ENCODE measurements around the gene PSMB2.
"Not testable (repeated sequence)": the region's sequence is repeated elsewhere in the genome, so short reads cannot be mapped to it uniquely, and the experiment has no call there.

The PSMB2 gene

DNA sequence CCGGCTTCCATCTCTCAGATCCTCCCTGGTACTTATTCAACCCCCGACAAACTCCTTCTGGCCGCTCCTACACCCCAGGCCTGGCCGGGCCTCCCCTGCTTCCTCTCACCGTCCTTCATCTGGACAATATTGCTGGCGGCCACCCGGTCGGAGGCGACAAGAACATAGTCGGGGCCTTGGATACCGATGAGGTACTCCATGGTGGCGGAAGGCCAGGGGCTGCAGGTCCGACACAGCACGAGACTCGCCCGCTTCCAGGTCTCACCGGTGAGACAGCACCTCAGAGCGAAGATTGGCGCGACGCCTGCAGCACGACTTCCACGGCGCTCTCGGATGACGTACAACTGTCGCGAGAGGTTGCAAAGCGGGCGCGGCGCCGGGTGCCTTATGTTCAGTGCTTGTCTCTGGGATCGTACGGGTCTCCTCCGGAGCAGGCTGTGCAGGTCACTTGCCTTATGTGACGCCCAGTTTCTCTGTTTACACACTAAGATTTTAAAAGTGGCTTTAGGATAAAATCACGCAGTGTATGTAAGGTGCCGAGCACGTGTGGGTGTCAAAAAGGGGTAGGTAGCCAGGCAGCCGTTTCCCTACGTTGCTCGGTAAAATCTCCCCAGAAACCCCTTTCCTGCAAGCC, at the start of gene PSMB2:
TSS of gene PSMB2 (minus strand) at position 294 of the 634 bp plus-strand sequence. CDS start at position 200, 94 bp downstream.
- peak within 1 kb of the TSS; percentile 88 for H3K27ac ChIP-seq (ENCODE audit: low read depth, low read length)
- H3K36me3 ChIP-seq (ENCODE audit: control insufficient read depth in 5 of 5, insufficient read depth in 5 of 5, low read length in 5 of 5) = no peaks in the 10 kb centered on the region
- peaks cover 5 to 46% (median 39%) of the 10 kb centered on the region in 5 donors for H3K4me1 ChIP-seq (ENCODE audit: control insufficient read depth in 5 of 5, insufficient read depth in 5 of 5, low read length in 5 of 5)
- H3K4me3 ChIP-seq (ENCODE audit: low read depth in 1 of 5, low read length in 5 of 5) = peak within 1 kb of the TSS; percentile 90 to 99 (median 98)
- H3K27me3 ChIP-seq (ENCODE audit: control insufficient read depth in 5 of 5, insufficient read depth in 4 of 5, low read length in 5 of 5) = peaks cover 0 to 4% (median 0%) of the 10 kb centered on the region in 5 donors
- H3K9ac ChIP-seq (ENCODE audit: low read length in 5 of 5) = peak within 1 kb of the TSS; percentile 90 to 99 (median 99)
- no peaks in the 10 kb centered on the region for H3K9me3 ChIP-seq (ENCODE audit: control insufficient read depth in 5 of 5, low read length in 5 of 5)

- H3K9me3 ChIP-seq (ENCODE audit: control insufficient read depth in 5 of 5, low read length in 5 of 5) = no peaks in the 10 kb centered on the region
- H3K4me3 ChIP-seq (ENCODE audit: low read depth in 1 of 5, low read length in 5 of 5) = no peak overlapping the region
- H3K4me1 ChIP-seq (ENCODE audit: control insufficient read depth in 5 of 5, insufficient read depth in 5 of 5, low read length in 5 of 5) = no peaks in the 10 kb centered on the region
- no peaks in the 10 kb centered on the region for H3K36me3 ChIP-seq (ENCODE audit: control insufficient read depth in 5 of 5, insufficient read depth in 5 of 5, low read length in 5 of 5)
- no peak overlapping the region for H3K9ac ChIP-seq (ENCODE audit: low read length in 5 of 5)
- H3K27me3 ChIP-seq (ENCODE audit: control insufficient read depth in 5 of 5, insufficient read depth in 4 of 5, low read length in 5 of 5) = peaks cover 1 to 12% (median 6%) of the 10 kb centered on the region in 5 donors
- no peak overlapping the region for H3K27ac ChIP-seq (ENCODE audit: low read depth, low read length)
Observed at GRCh38 chr1:35691080-35691479, 49.8 kb upstream of the PSMB2 start.

GRCh38 chr1:35690103-35690502, 48.8 kb upstream of the PSMB2 start:
- peaks cover 0 to 12% (median 4%) of the 10 kb centered on the region in 5 donors for H3K27me3 ChIP-seq (ENCODE audit: control insufficient read depth in 5 of 5, insufficient read depth in 4 of 5, low read length in 5 of 5)
- H3K4me1 ChIP-seq (ENCODE audit: control insufficient read depth in 5 of 5, insufficient read depth in 5 of 5, low read length in 5 of 5); H3K4me3 ChIP-seq (ENCODE audit: low read depth in 1 of 5, low read length in 5 of 5); H3K36me3 ChIP-seq (ENCODE audit: control insufficient read depth in 5 of 5, insufficient read depth in 5 of 5, low read length in 5 of 5); H3K9ac ChIP-seq (ENCODE audit: low read length in 5 of 5); H3K27ac ChIP-seq (ENCODE audit: low read depth, low read length); H3K9me3 ChIP-seq (ENCODE audit: control insufficient read depth in 5 of 5, low read length in 5 of 5): not testable (repeated sequence)

GRCh38 chr1:35688161-35688560, 46.8 kb upstream of the PSMB2 start:
- Histone ChIP-seq H3K9me3 (ENCODE audit: control insufficient read depth in 5 of 5, low read length in 5 of 5) (no peaks in the 10 kb centered on the region), H3K4me3 (ENCODE audit: low read depth in 1 of 5, low read length in 5 of 5) (no peak overlapping the region), H3K27me3 (ENCODE audit: control insufficient read depth in 5 of 5, insufficient read depth in 4 of 5, low read length in 5 of 5) (peaks cover 0 to 12% (median 5%) of the 10 kb centered on the region in 5 donors), H3K27ac (ENCODE audit: low read depth, low read length) (no peak overlapping the region), H3K9ac (ENCODE audit: low read length in 5 of 5) (no peak overlapping the region), H3K4me1 (ENCODE audit: control insufficient read depth in 5 of 5, insufficient read depth in 5 of 5, low read length in 5 of 5) (no peaks in the 10 kb centered on the region), H3K36me3 (ENCODE audit: control insufficient read depth in 5 of 5, insufficient read depth in 5 of 5, low read length in 5 of 5) (no peaks in the 10 kb centered on the region)

DNA sequence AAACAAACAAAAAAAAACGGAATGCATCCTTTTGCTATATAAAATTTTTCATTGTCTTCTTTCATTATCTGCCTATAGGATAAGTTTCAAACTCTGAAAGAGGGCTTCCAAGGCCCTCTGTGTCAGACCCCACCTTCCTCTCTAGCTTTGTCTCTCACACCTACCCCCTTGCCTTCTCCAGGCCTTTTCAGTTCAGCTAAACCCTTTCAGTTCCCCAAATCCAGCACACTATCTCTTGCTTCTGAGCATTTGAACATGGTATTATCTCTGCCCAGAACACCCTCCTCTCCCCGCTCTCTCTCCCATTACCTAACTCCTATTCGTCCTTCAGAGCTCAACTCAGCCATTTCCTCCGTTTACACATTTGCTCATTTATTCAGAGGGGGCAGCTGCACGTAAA, 41.7 kb upstream of the PSMB2 start:
- Histone ChIP-seq H3K36me3 (ENCODE audit: control insufficient read depth in 5 of 5, insufficient read depth in 5 of 5, low read length in 5 of 5) (no peaks in the 10 kb centered on the region), H3K4me3 (ENCODE audit: low read depth in 1 of 5, low read length in 5 of 5) (no peak overlapping the region), H3K27me3 (ENCODE audit: control insufficient read depth in 5 of 5, insufficient read depth in 4 of 5, low read length in 5 of 5) (peaks cover 0 to 8% (median 4%) of the 10 kb centered on the region in 5 donors), H3K4me1 (ENCODE audit: control insufficient read depth in 5 of 5, insufficient read depth in 5 of 5, low read length in 5 of 5) (no peaks in the 10 kb centered on the region), H3K9me3 (ENCODE audit: control insufficient read depth in 5 of 5, low read length in 5 of 5) (no peaks in the 10 kb centered on the region), H3K27ac (ENCODE audit: low read depth, low read length) (no peak overlapping the region), H3K9ac (ENCODE audit: low read length in 5 of 5) (no peak overlapping the region)

DNA sequence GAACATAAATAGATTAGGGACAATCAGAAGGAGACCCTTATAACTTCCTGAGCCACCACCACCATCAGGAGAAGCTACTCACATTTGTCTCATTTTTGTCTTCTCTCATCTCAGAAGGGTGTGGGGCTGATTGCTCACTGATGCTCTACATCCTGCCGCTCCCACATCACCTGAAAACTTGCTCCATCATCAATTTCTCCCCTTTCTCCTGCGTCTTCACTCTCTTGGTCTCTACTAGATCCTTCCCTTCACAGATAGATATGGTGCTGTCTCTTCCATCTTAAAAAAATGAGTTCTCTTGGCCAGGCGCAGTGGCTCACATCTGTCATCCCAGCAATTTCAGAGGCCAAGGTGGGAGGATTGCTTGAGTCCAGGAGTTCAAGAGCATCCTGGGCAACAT, 38.9 kb upstream of the PSMB2 start:
- H3K27ac ChIP-seq (ENCODE audit: low read depth, low read length) = no peak overlapping the region
- H3K9me3 ChIP-seq (ENCODE audit: control insufficient read depth in 5 of 5, low read length in 5 of 5) = no peaks in the 10 kb centered on the region
- H3K4me1 ChIP-seq (ENCODE audit: control insufficient read depth in 5 of 5, insufficient read depth in 5 of 5, low read length in 5 of 5) = no peaks in the 10 kb centered on the region
- no peaks in the 10 kb centered on the region for H3K36me3 ChIP-seq (ENCODE audit: control insufficient read depth in 5 of 5, insufficient read depth in 5 of 5, low read length in 5 of 5)
- no peak overlapping the region for H3K4me3 ChIP-seq (ENCODE audit: low read depth in 1 of 5, low read length in 5 of 5)
- no peak overlapping the region for H3K9ac ChIP-seq (ENCODE audit: low read length in 5 of 5)
- H3K27me3 ChIP-seq (ENCODE audit: control insufficient read depth in 5 of 5, insufficient read depth in 4 of 5, low read length in 5 of 5) = peaks cover 0 to 4% (median 3%) of the 10 kb centered on the region in 5 donors

DNA sequence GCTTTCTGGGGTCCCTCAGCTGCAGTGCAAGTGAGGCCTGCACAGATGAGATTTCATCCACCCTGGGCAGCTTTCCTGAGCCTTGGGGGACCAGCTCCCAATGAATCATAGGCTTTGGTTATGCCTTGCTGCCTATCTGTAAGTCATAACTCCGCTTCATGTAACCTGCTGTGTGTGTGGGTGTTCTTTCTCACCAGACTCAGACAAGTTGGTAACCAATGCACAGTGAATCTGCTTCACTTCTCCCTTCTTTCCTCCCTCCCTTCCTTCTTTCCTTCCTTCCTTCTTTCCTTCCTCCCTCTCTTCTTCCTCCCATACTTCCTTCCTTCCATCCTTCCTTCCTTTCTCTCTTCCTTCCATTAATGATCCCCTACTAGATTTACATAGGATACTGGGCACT, 34.4 kb upstream of the PSMB2 start:
- no peak overlapping the region for H3K9ac ChIP-seq (ENCODE audit: low read length in 5 of 5)
- no peak overlapping the region for H3K4me3 ChIP-seq (ENCODE audit: low read depth in 1 of 5, low read length in 5 of 5)
- no peaks in the 10 kb centered on the region for H3K36me3 ChIP-seq (ENCODE audit: control insufficient read depth in 5 of 5, insufficient read depth in 5 of 5, low read length in 5 of 5)
- no peaks in the 10 kb centered on the region for H3K4me1 ChIP-seq (ENCODE audit: control insufficient read depth in 5 of 5, insufficient read depth in 5 of 5, low read length in 5 of 5)
- H3K27me3 ChIP-seq (ENCODE audit: control insufficient read depth in 5 of 5, insufficient read depth in 4 of 5, low read length in 5 of 5) = peaks cover 6 to 16% (median 8%) of the 10 kb centered on the region in 5 donors
- no peak overlapping the region for H3K27ac ChIP-seq (ENCODE audit: low read depth, low read length)
- H3K9me3 ChIP-seq (ENCODE audit: control insufficient read depth in 5 of 5, low read length in 5 of 5) = no peaks in the 10 kb centered on the region

DNA sequence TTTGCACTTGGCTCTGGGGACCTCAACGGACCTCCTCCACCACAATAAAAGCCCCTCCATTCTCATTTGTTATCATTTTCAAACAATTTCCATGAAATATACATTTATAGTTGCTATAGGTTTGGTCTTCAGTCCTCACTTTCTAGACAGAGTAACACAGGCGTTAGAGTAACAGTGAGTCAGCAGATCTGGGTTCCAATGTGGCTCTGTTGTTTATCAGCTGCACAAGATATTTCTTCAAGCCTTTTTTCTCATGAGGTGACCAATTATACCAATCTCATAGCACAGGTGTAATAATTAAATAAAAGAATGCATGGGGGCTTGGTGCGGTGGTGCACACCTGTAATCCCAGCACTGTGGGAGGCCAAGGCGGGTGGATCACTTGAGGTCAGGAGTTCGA, 32.8 kb upstream of the PSMB2 start:
- H3K4me3 ChIP-seq (ENCODE audit: low read depth in 1 of 5, low read length in 5 of 5) = no peak overlapping the region
- no peaks in the 10 kb centered on the region for H3K4me1 ChIP-seq (ENCODE audit: control insufficient read depth in 5 of 5, insufficient read depth in 5 of 5, low read length in 5 of 5)
- H3K9ac ChIP-seq (ENCODE audit: low read length in 5 of 5) = no peak overlapping the region
- peaks cover 6 to 16% (median 12%) of the 10 kb centered on the region in 5 donors for H3K27me3 ChIP-seq (ENCODE audit: control insufficient read depth in 5 of 5, insufficient read depth in 4 of 5, low read length in 5 of 5)
- no peak overlapping the region for H3K27ac ChIP-seq (ENCODE audit: low read depth, low read length)
- no peaks in the 10 kb centered on the region for H3K36me3 ChIP-seq (ENCODE audit: control insufficient read depth in 5 of 5, insufficient read depth in 5 of 5, low read length in 5 of 5)
- no peaks in the 10 kb centered on the region for H3K9me3 ChIP-seq (ENCODE audit: control insufficient read depth in 5 of 5, low read length in 5 of 5)

GRCh38 chr1:35672116-35672515, 30.8 kb upstream of the PSMB2 start:
- Histone ChIP-seq H3K27me3 (ENCODE audit: control insufficient read depth in 5 of 5, insufficient read depth in 4 of 5, low read length in 5 of 5) (peaks cover 6 to 17% (median 7%) of the 10 kb centered on the region in 5 donors), H3K27ac (ENCODE audit: low read depth, low read length) (no peak overlapping the region), H3K9me3 (ENCODE audit: control insufficient read depth in 5 of 5, low read length in 5 of 5) (no peaks in the 10 kb centered on the region), H3K9ac (ENCODE audit: low read length in 5 of 5) (no peak overlapping the region), H3K36me3 (ENCODE audit: control insufficient read depth in 5 of 5, insufficient read depth in 5 of 5, low read length in 5 of 5) (no peaks in the 10 kb centered on the region), H3K4me3 (ENCODE audit: low read depth in 1 of 5, low read length in 5 of 5) (no peak overlapping the region), H3K4me1 (ENCODE audit: control insufficient read depth in 5 of 5, insufficient read depth in 5 of 5, low read length in 5 of 5) (no peaks in the 10 kb centered on the region)

DNA sequence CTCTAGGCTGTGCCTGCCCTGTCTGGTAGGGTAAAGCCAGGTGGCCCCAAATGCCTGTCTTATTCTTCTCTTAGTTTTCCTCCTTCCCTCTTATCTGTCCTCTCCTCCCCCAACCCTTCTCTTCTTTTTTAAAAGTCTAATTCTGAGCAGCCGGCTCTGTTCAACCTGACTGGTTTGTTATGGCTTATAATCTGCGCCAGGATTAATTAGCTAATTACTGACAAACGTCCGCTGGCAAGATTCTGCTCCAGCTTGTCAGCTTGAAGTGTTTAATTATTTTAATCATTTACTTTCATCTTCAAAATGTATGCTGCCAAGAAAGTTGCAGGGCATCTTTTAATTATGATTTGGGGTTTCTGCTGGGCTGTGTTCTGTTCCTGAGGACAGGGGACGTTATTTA, 27.2 kb upstream of the PSMB2 start:
- Histone ChIP-seq H3K27ac (ENCODE audit: low read depth, low read length) (no peak overlapping the region), H3K4me1 (ENCODE audit: control insufficient read depth in 5 of 5, insufficient read depth in 5 of 5, low read length in 5 of 5) (no peaks in the 10 kb centered on the region), H3K4me3 (ENCODE audit: low read depth in 1 of 5, low read length in 5 of 5) (no peak overlapping the region), H3K9ac (ENCODE audit: low read length in 5 of 5) (no peak overlapping the region), H3K36me3 (ENCODE audit: control insufficient read depth in 5 of 5, insufficient read depth in 5 of 5, low read length in 5 of 5) (no peaks in the 10 kb centered on the region), H3K9me3 (ENCODE audit: control insufficient read depth in 5 of 5, low read length in 5 of 5) (no peaks in the 10 kb centered on the region), H3K27me3 (ENCODE audit: control insufficient read depth in 5 of 5, insufficient read depth in 4 of 5, low read length in 5 of 5) (peaks cover 6 to 23% (median 14%) of the 10 kb centered on the region in 5 donors)

Measured in subcutaneous abdominal adipose tissue (tissue), 5 donors.